Stomach (tissue), 4 donors: ENCODE data around the gene RAB39A.
"Not testable (repeated sequence)": the region's sequence is repeated elsewhere in the genome, so short reads cannot be mapped to it uniquely, and the experiment has no call there.

Experiments used
- CTCF ChIP-seq, 7 experiments: fragments of 450-650 bp in 4 of 7; fragments of 200-600 bp in 3 of 7; sonication (generic) in 3 of 7; IDR thresholded peaks; one replicate each; pipeline ENCODE4 v1.5.1; 2016 to 2019; ENCODE audit warnings: antibody characterized with exemption in 7 of 7, control low read depth in 2 of 7, mild to moderate bottlenecking in 1 of 7
- POLR2A ChIP-seq, 4 donors: fragments of 450-650 bp; IDR thresholded peaks; one replicate each; pipeline ENCODE4 v1.6.1; 2016; ENCODE audit warnings: antibody characterized with exemption in 4 of 4, control low read depth in 2 of 4, mild to moderate bottlenecking in 1 of 4, moderate library complexity in 1 of 4
- POLR2AphosphoS5 ChIP-seq, 3 donors: sonication (generic); formaldehyde crosslinking; IDR thresholded peaks; one replicate each; pipeline ENCODE4 v1.6.1; 2016; ENCODE audit warnings: antibody characterized with exemption in 3 of 3

- not testable (repeated sequence) for TF ChIP-seq CTCF, POLR2A, POLR2AphosphoS5 (IDR thresholded peaks at IDR 0.05)
Measured at GRCh38 chr11:107912415-107912814, 15.8 kb upstream of the RAB39A start.
